Neuron (in vitro differentiated cells): ENCODE results near the gene OR4Q3.
"Not testable (repeated sequence)": the region's sequence is repeated elsewhere in the genome, so short reads cannot be mapped to it uniquely, and the experiment has no call there.

Source experiments
- H2AFZ ChIP-seq: one replicate; pipeline ENCODE4 v1.6.1; 2013; ENCODE audit warnings: low read depth, mild to moderate bottlenecking, inconsistent platforms, low read length, moderate library complexity
- H3K27me3 ChIP-seq: one replicate; pipeline ENCODE4 v1.6.1; 2013; ENCODE audit warnings: low read length; ENCODE audit not compliant: insufficient read depth
- H3K36me3 ChIP-seq: one replicate; pipeline ENCODE4 v1.6.1; 2013; ENCODE audit warnings: low read length; ENCODE audit not compliant: insufficient read depth
- H3K4me1 ChIP-seq: one replicate; pipeline ENCODE4 v1.6.1; 2013; ENCODE audit warnings: low read length; ENCODE audit not compliant: insufficient read depth
- H3K4me3 ChIP-seq: 2 replicates; pipeline ENCODE4 v1.5.1; 2013; ENCODE audit warnings: mild to moderate bottlenecking, low read length, moderate library complexity
- H3K9me3 ChIP-seq: one replicate; pipeline ENCODE4 v1.6.1; 2013; ENCODE audit warnings: low read length

Gene OR4Q3

DNA sequence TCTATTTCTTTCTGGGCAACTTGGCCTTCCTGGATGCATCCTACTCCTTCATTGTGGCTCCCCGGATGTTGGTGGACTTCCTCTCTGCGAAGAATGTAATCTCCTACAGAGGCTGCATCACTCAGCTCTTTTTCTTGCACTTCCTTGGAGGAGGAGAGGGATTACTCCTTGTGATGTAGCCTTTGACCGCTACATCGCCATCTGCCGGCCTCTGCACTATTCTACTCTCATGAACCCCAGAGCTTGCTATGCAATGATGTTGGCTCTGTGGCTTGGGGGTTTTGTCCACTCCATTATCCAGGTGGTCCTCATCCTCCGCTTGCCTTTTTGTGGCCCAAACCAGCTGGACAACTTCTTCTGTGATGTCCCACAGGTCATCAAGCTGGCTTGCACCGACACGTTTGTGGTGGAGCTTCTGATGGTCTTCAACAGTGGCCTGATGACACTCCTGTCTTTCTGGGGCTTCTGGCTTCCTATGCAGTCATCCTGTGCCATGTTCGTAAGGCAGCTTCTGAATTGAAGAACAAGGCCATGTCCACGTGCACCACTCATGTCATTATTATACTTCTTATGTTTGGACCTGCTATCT is 53.2 kb downstream of the OR4Q3 start:
- H2AFZ ChIP-seq, H3K4me1 ChIP-seq, H3K36me3 ChIP-seq, H3K9me3 ChIP-seq, H3K27me3 ChIP-seq, H3K4me3 ChIP-seq: not testable (repeated sequence)
